ENCODE results near the gene GAST.
A peak's percentile ranks its signal among the peaks of the same experiment; 100 is the strongest.
"Not testable (repeated sequence)": the region's sequence is repeated elsewhere in the genome, so short reads cannot be mapped to it uniquely, and the experiment has no call there.

Gene GAST

GRCh38 chr17:41683441-41684007 lies 28.6 kb upstream of the GAST start:
- DNase-seq (ENCODE audit: low read depth) = no peak

GRCh38 chr17:41684035-41684434 lies 28.1 kb upstream of the GAST start:
- DNase-seq (ENCODE audit: low read depth) = no peak

GRCh38 chr17:41685753-41686152 lies 26.4 kb upstream of the GAST start:
- DNase-seq (ENCODE audit: low read depth) = not testable (repeated sequence)

GRCh38 chr17:41686281-41686680 lies 25.9 kb upstream of the GAST start:
- no peak for DNase-seq (ENCODE audit: low read depth)

GRCh38 chr17:41687828-41688640 lies 24.1 kb upstream of the GAST start:
- peak; percentile 57 for DNase-seq (ENCODE audit: low read depth)

- DNase-seq (ENCODE audit: low read depth) = peak; percentile 99
Measured at GRCh38 chr17:41688641-41689496, 23.3 kb upstream of the GAST start, which contains the start of gene EIF1. Gene EIF1 (plus strand): TSS chr17:41688885. CDS start chr17:41689039, 154 bp downstream.

GRCh38 chr17:41689497-41690299 lies 22.4 kb upstream of the GAST start:
- DNase-seq (ENCODE audit: low read depth) = no peak

- no peak for DNase-seq (ENCODE audit: low read depth)
Measured at GRCh38 chr17:41690497-41690896, 21.6 kb upstream of the GAST start.

- DNase-seq (ENCODE audit: low read depth) = no peak
Measured at GRCh38 chr17:41691031-41691777, 20.9 kb upstream of the GAST start.

GRCh38 chr17:41692722-41693521 lies 19.2 kb upstream of the GAST start:
- DNase-seq (ENCODE audit: low read depth) = no peak

- no peak for DNase-seq (ENCODE audit: low read depth)
Measured at GRCh38 chr17:41695134-41695661, 16.9 kb upstream of the GAST start.

- DNase-seq (ENCODE audit: low read depth) = peak; percentile 70
Measured at GRCh38 chr17:41695954-41696757, 16.0 kb upstream of the GAST start.

GRCh38 chr17:41697122-41697962 lies 14.8 kb upstream of the GAST start:
- DNase-seq (ENCODE audit: low read depth) = no peak

GRCh38 chr17:41700843-41701242 lies 11.3 kb upstream of the GAST start:
- not testable (repeated sequence) for DNase-seq (ENCODE audit: low read depth)

- DNase-seq (ENCODE audit: low read depth) = no peak
Measured at GRCh38 chr17:41702712-41703111, 9.4 kb upstream of the GAST start.

GRCh38 chr17:41705271-41705991 lies 6.7 kb upstream of the GAST start:
- no peak for DNase-seq (ENCODE audit: low read depth)
